HepG2 (cell line): ENCODE data around the gene ZNF217. TPM values are rescaled to one million over a fixed set of nuclear protein-coding genes. Genes with fewer than 3 reads are reported as not detected.

Experiments
- ARNT ChIP-seq: fragments of 450-650 bp; IDR thresholded peaks from 2 replicates; pipeline ENCODE4 v1.6.1; 2017
- ATF1 ChIP-seq: IDR thresholded peaks from 2 replicates; pipeline ENCODE4 v1.6.1; 2016; ENCODE audit warnings: mild to moderate bottlenecking, control low read depth
- DNMT3B ChIP-seq: conservative IDR thresholded peaks from 2 replicates; pipeline ENCODE4 v1.6.1; 2016; ENCODE audit warnings: missing biosample characterization, control low read depth
- ERF ChIP-seq: IDR thresholded peaks from 2 replicates; pipeline ENCODE4 v1.6.1; 2018; ENCODE audit warnings: missing biosample characterization, missing genetic modification reagents
- HNRNPK ChIP-seq: fragments of 200-400 bp; formaldehyde crosslinking; IDR thresholded peaks from 2 replicates; pipeline ENCODE4 v1.6.1; 2018; ENCODE audit warnings: low read length, low read depth, moderate library complexity, mild to moderate bottlenecking; ENCODE audit not compliant: poor library complexity, severe bottlenecking
- MXI1 ChIP-seq: IDR thresholded peaks from 3 replicates; pipeline ENCODE4 v1.6.1; 2012; ENCODE audit warnings: low read depth, low read length, inconsistent platforms, borderline replicate concordance
- MYC ChIP-seq: sonication (generic); formaldehyde crosslinking; IDR thresholded peaks from 2 replicates; pipeline ENCODE4 v1.9.0; 2021; ENCODE audit warnings: missing genetic modification reagents, borderline replicate concordance
- NFIB ChIP-seq: sonication (generic); formaldehyde crosslinking; IDR thresholded peaks from 2 replicates; pipeline ENCODE4 v1.9.0; 2021; ENCODE audit warnings: missing genetic modification reagents, mild to moderate bottlenecking, borderline replicate concordance
- PAWR ChIP-seq: sonication (generic); formaldehyde crosslinking; IDR thresholded peaks from 2 replicates; pipeline ENCODE4 v1.4.0; 2020; ENCODE audit warnings: missing genetic modification reagents, mild to moderate bottlenecking, borderline replicate concordance
- SIX1 ChIP-seq: sonication (generic); formaldehyde crosslinking; IDR thresholded peaks from 2 replicates; pipeline ENCODE4 v1.4.0; 2020; ENCODE audit warnings: missing genetic modification reagents, borderline replicate concordance
- SMC3 ChIP-seq: IDR thresholded peaks from 2 replicates; pipeline ENCODE4 v1.6.1; 2011; ENCODE audit warnings: low read length, improper control_type of control experiment
- STAG1 ChIP-seq: sonication (generic); formaldehyde crosslinking; IDR thresholded peaks from 2 replicates; pipeline ENCODE4 v1.4.0; 2020; ENCODE audit warnings: missing genetic modification reagents
- ZMYM3 ChIP-seq: sonication (generic); formaldehyde crosslinking; IDR thresholded peaks from 2 replicates; pipeline ENCODE4 v1.5.1; 2020; ENCODE audit warnings: mild to moderate bottlenecking, missing genetic modification reagents
- ZNF33B ChIP-seq: sonication (generic); formaldehyde crosslinking; IDR thresholded peaks from 2 replicates; pipeline ENCODE4 v1.5.1; 2020; ENCODE audit warnings: mild to moderate bottlenecking, missing genetic modification reagents
- ZNF446 ChIP-seq: sonication (generic); formaldehyde crosslinking; IDR thresholded peaks from 2 replicates; pipeline ENCODE4 v1.5.0; 2020; ENCODE audit warnings: mild to moderate bottlenecking, missing genetic modification reagents
- ZNF484 ChIP-seq: sonication (generic); formaldehyde crosslinking; IDR thresholded peaks from 2 replicates; pipeline ENCODE4 v1.5.1; 2020; ENCODE audit warnings: mild to moderate bottlenecking, low read depth, missing genetic modification reagents, borderline replicate concordance
- ZNF570 ChIP-seq: sonication (generic); formaldehyde crosslinking; IDR thresholded peaks from 2 replicates; pipeline ENCODE4 v1.4.0; 2020; ENCODE audit warnings: mild to moderate bottlenecking, missing genetic modification reagents, borderline replicate concordance
- ZNF652 ChIP-seq: IDR thresholded peaks from 2 replicates; pipeline ENCODE4 v1.6.1; 2016; ENCODE audit warnings: low read depth, borderline replicate concordance
- ZNF670 ChIP-seq: sonication (generic); formaldehyde crosslinking; IDR thresholded peaks from 2 replicates; pipeline ENCODE4 v1.8.0; 2022; ENCODE audit warnings: mild to moderate bottlenecking, missing genetic modification reagents, borderline replicate concordance
- ZNF687 ChIP-seq: sonication (generic); formaldehyde crosslinking; IDR thresholded peaks from 2 replicates; pipeline ENCODE4 v1.5.1; 2020; ENCODE audit warnings: mild to moderate bottlenecking, missing genetic modification reagents, moderate library complexity
- polyA plus RNA-seq, 8 experiments: library from polyadenylated mRNA; depleted of rRNA in 3 of 8; stranded (reverse) in 7 of 8; unstranded in 1 of 8; fragments of >200 nt; fragmentation: Illumina TruSeq in 4 of 8; extraction: Trizol in 4 of 8; gene quantifications; 2 replicates each; pipeline versions ENCODE4 v1.2.1 to v1.2.3, GENCODE V29; 2011 to 2016; ENCODE audit warnings: low read depth in 4 of 8, missing spikeins in 1 of 8, mixed read lengths in 1 of 8; ENCODE audit not compliant: insufficient read depth in 1 of 8
- total RNA-seq, 5 experiments: library from RNA; depleted of rRNA; stranded (reverse); fragments of >200 nt; fragmentation: Illumina TruSeq; extraction: Trizol; gene quantifications; 2 replicates each; pipeline ENCODE4 v1.2.3, GENCODE V29; 2016; ENCODE audit warnings: low read depth in 1 of 5
- TF ChIP-seq, protein P1 (sequence below): sonication (generic); formaldehyde crosslinking; IDR thresholded peaks from 2 replicates; pipeline ENCODE4 v1.4.0; 2020; ENCODE audit warnings: missing genetic modification reagents, borderline replicate concordance
- TF ChIP-seq, protein P2 (sequence below): IDR thresholded peaks from 2 replicates; pipeline ENCODE4 v1.6.1; 2016; ENCODE audit warnings: mild to moderate bottlenecking, missing biosample characterization, missing genetic modification reagents

The ZNF217 gene
- total and polyA plus RNA-seq, 2 of the 13 experiments (the other 11 are each of a cell fraction or from before 2014, with no cell fraction given): 22.3 to 29.8 TPM

DNA sequence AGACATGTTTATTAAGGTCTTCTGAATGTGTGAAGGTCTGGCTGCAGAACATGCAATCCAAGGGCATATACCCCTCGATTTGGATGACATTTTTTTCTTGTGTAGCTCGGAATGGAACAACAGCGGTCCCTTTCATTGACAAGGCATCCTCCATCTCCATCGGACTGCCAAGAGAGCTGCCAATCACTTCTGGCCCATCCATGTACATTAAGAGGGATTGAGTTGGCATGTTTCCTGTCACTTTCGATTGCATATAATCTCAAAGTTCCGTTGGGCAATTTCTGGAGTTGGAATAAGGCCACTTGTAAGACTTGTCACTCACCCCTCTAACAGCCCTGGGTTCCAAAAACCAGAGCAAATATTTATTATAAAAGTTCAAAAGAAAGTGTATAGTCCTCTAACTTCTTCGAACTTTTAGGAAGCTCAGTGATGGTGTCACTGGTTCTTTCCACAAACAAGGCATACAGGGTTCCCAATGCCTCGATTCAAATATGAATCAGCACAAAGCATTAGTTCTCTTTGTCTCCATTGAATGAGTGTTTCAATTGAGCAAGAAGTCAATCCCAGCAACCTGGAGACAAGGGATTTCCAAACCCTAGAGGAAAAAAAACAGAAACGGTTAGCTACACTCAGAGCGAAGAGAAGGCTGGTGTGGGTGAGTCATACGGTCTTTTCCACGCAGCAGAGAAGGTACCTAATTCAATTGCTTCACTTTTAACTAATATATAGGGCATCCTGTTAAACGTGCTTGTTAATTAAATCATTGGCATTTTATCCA lies 10.9 kb downstream of the ZNF217 start (continued):
- peak; percentile 27; the same call in 1 of the 2 replicates for TF ChIP-seq SMC3
- TF ChIP-seq ZNF484 (CRISPR knock-in tag): no peak
- TF ChIP-seq, protein P1, sequence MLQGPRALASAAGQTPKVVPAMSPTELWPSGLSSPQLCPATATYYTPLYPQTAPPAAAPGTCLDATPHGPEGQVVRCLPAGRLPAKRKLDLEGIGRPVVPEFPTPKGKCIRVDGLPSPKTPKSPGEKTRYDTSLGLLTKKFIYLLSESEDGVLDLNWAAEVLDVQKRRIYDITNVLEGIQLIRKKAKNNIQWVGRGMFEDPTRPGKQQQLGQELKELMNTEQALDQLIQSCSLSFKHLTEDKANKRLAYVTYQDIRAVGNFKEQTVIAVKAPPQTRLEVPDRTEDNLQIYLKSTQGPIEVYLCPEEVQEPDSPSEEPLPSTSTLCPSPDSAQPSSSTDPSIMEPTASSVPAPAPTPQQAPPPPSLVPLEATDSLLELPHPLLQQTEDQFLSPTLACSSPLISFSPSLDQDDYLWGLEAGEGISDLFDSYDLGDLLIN (CRISPR knock-in tag): no peak
- TF ChIP-seq ERF: no peak
- no peak for TF ChIP-seq ZNF687 (CRISPR knock-in tag)
- TF ChIP-seq SIX1 (CRISPR knock-in tag): no peak
- TF ChIP-seq, protein P2, sequence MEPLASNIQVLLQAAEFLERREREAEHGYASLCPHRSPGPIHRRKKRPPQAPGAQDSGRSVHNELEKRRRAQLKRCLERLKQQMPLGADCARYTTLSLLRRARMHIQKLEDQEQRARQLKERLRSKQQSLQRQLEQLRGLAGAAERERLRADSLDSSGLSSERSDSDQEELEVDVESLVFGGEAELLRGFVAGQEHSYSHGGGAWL: no peak
- 0 out of 2 replicates have a peak, but pooled peaks have one; percentile 23 for TF ChIP-seq DNMT3B
- TF ChIP-seq ZMYM3 (CRISPR knock-in tag): 0 out of 2 replicates have a peak, but pooled peaks have one; percentile 31
- TF ChIP-seq ATF1 (CRISPR knock-in tag): no peak
- no peak for TF ChIP-seq ZNF570 (CRISPR knock-in tag)
- TF ChIP-seq PAWR (CRISPR knock-in tag): no peak
- no peak for TF ChIP-seq ZNF652
- TF ChIP-seq ZNF446 (CRISPR knock-in tag): no peak
- no peak for TF ChIP-seq MYC (CRISPR knock-in tag)
- TF ChIP-seq NFIB: no peak
- TF ChIP-seq MXI1: no peak
- no peak for TF ChIP-seq HNRNPK
- TF ChIP-seq STAG1 (CRISPR knock-in tag): no peak
- TF ChIP-seq ZNF670 (CRISPR knock-in tag): no peak
- TF ChIP-seq ARNT: no peak
- TF ChIP-seq ZNF33B (CRISPR knock-in tag): 0 out of 2 replicates have a peak, but pooled peaks have one; percentile 27
